Breast epithelium (tissue), 4 donors: ENCODE data around the gene NDUFB8. TPM values are rescaled to one million over a fixed set of nuclear protein-coding genes. Genes with fewer than 3 reads are reported as not detected.

Source experiments
- DNase-seq, 2 donors: peaks; one replicate each; pipeline ENCODE4 v3.0.0-alpha.2; 2019; ENCODE audit warnings: low spot score in 2 of 2
- H3K27ac ChIP-seq, 2 donors: fragments of 200-600 bp; sonication (generic) in 1 of 2; one replicate each; pipeline ENCODE4 v1.5.1; 2016 to 2019; ENCODE audit warnings: mild to moderate bottlenecking in 1 of 2
- H3K27me3 ChIP-seq, 2 donors: fragments of 200-600 bp; sonication (generic) in 1 of 2; one replicate each; pipeline versions ENCODE4 v1.5.1 to v1.6.0; 2017 to 2019; ENCODE audit warnings: control low read depth in 1 of 2, mild to moderate bottlenecking in 1 of 2
- H3K36me3 ChIP-seq: fragments of 200-600 bp; one replicate; pipeline ENCODE4 v1.5.1; 2019
- H3K4me1 ChIP-seq, 2 donors: fragments of 200-600 bp; sonication (generic); one replicate each; pipeline ENCODE4 v1.5.1; 2016 to 2019; ENCODE audit warnings: control low read depth in 1 of 2
- H3K4me3 ChIP-seq, 3 donors: fragments of 200-600 bp; sonication (generic); 1 replicate in 2 of 3; 2 replicates in 1 of 3; pipeline ENCODE4 v1.5.1; 2016 to 2019; ENCODE audit warnings: mild to moderate bottlenecking in 3 of 3, moderate library complexity in 2 of 3
- H3K9me3 ChIP-seq, 2 donors: fragments of 200-600 bp; sonication (generic) in 1 of 2; one replicate each; pipeline ENCODE4 v1.5.1; 2016 to 2019; ENCODE audit warnings: control low read depth in 1 of 2
- CTCF ChIP-seq, 3 donors: fragments of 450-650 bp; IDR thresholded peaks; one replicate each; pipeline ENCODE4 v1.5.1; 2016 to 2017; ENCODE audit warnings: antibody characterized with exemption in 3 of 3, mild to moderate bottlenecking in 3 of 3, moderate library complexity in 3 of 3
- POLR2A ChIP-seq: fragments of 450-650 bp; IDR thresholded peaks from one replicate; pipeline ENCODE4 v1.6.1; 2016; ENCODE audit warnings: antibody characterized with exemption, mild to moderate bottlenecking, moderate library complexity
- POLR2AphosphoS5 ChIP-seq, 3 donors: sonication (generic); formaldehyde crosslinking; IDR thresholded peaks; one replicate each; pipeline ENCODE4 v1.6.1; 2017; ENCODE audit warnings: antibody characterized with exemption in 3 of 3
- intact Hi-C: fragments of 100-400 bp; cut with DNase I; formaldehyde crosslinking; loops from one replicate; pipeline ENCODE4 v1.15.1; 2023; ENCODE audit warnings: low total_unique reads
- total RNA-seq, 3 donors: library from RNA; depleted of rRNA; stranded (reverse); fragments of >200 nt; gene quantifications; one replicate each; pipeline ENCODE4 v1.1.0, GENCODE V29; 2016

Gene NDUFB8
- total RNA-seq, 3 donors from 2014 or later, result 143 to 148 (median 144) TPM

DNA sequence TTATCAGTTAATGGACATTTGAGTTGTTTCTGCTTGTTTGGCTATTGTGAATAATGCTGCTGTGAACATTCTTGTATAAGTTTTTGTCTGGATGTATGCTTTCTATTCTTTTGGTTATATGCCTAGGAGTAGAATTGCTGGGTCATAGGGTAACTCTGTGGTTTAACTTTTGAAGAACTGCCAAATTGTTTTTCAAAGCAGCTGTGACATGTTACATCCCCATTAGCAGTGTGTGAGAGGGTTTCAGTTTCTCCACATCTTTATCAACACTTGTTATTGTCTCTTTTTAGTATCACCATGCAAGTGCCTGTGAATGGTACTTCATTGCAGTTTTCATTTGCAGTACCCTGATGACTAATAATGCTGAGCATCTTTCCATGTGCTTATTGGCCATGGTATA is 2.1 kb upstream of the NDUFB8 start:
- TF ChIP-seq CTCF (IDR thresholded peaks at IDR 0.05) (no peak), POLR2A (no peak), POLR2AphosphoS5 (IDR thresholded peaks at IDR 0.05) (no peak)
- no peaks in the 10 kb centered on the region for H3K9me3 ChIP-seq
- H3K27me3 ChIP-seq, result no peaks in the 10 kb centered on the region
- no peaks in the 10 kb centered on the region for H3K36me3 ChIP-seq
- intact Hi-C loops, result no loop called here
- no peak overlapping the region for H3K4me3 ChIP-seq
- no peak overlapping the region for H3K27ac ChIP-seq
- DNase-seq, result no peak
- H3K4me1 ChIP-seq, result peaks cover 0 to 15% of the 10 kb centered on the region in 2 donors

GRCh38 chr10:100528921-100529474 is 673 bp downstream of the NDUFB8 start:
- no peaks in the 10 kb centered on the region for H3K9me3 ChIP-seq
- no peak for DNase-seq
- peak overlapping the region; percentile 80 to 88 for H3K27ac ChIP-seq
- H3K4me1 ChIP-seq, result peaks cover 0 to 8% of the 10 kb centered on the region in 2 donors
- H3K4me3 ChIP-seq, result peak overlapping the region; percentile 60 to 81 (median 73)
- intact Hi-C loops, result no loop called here
- no peaks in the 10 kb centered on the region for H3K27me3 ChIP-seq
- H3K36me3 ChIP-seq, result no peaks in the 10 kb centered on the region
- TF ChIP-seq POLR2A (no peak), POLR2AphosphoS5 (IDR thresholded peaks at IDR 0.05) (no peak), CTCF (IDR thresholded peaks at IDR 0.05) (no peak)

- intact Hi-C loops, result no loop called here
- H3K27ac ChIP-seq, result peak overlapping the region; percentile 80 to 88
Observed at GRCh38 chr10:100528123-100528886, 1.4 kb downstream of the NDUFB8 start.

DNA sequence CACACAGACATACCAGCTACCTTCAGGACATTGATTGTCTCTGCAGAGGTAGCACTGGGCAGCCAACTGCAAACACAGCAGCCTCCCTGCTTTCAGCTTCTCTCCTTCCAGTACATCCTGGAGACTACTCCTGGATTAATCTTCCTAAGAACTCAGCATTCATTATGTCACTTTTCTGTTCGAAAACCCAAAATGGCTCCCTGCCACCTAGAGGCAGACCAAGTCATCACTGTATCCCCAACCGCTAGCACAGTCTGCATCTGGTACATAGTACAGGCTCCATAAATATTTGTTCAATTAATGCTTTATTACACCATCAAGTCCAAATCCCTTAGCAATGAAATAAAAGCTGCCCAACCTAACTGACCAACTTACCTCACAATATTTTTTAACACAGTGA is 5.0 kb downstream of the NDUFB8 start:
- TF ChIP-seq POLR2A, result no peak
- TF ChIP-seq POLR2AphosphoS5 (IDR thresholded peaks at IDR 0.05), result no peak
- TF ChIP-seq CTCF (IDR thresholded peaks at IDR 0.05), result no peak
- Histone ChIP-seq H3K4me1 (peaks cover 0 to 8% of the 10 kb centered on the region in 2 donors), H3K36me3 (no peaks in the 10 kb centered on the region), H3K9me3 (no peaks in the 10 kb centered on the region), H3K27ac (no peak overlapping the region), H3K27me3 (no peaks in the 10 kb centered on the region), H3K4me3 (no peak overlapping the region)
- intact Hi-C loops, result no loop called here
- DNase-seq, result no peak

More at GRCh38 chr10:100528123-100528886, 1.4 kb downstream of the NDUFB8 start:
- H3K4me1 ChIP-seq, result peaks cover 0 to 8% of the 10 kb centered on the region in 2 donors
- no peaks in the 10 kb centered on the region for H3K27me3 ChIP-seq
- no peak for DNase-seq
- no peaks in the 10 kb centered on the region for H3K9me3 ChIP-seq
- H3K4me3 ChIP-seq, result peak overlapping the region; percentile 60 to 81 (median 73)
- TF ChIP-seq POLR2AphosphoS5 (IDR thresholded peaks at IDR 0.05), result no peak
- TF ChIP-seq POLR2A, result no peak
- no peak for TF ChIP-seq CTCF (IDR thresholded peaks at IDR 0.05)
- no peaks in the 10 kb centered on the region for H3K36me3 ChIP-seq

DNA sequence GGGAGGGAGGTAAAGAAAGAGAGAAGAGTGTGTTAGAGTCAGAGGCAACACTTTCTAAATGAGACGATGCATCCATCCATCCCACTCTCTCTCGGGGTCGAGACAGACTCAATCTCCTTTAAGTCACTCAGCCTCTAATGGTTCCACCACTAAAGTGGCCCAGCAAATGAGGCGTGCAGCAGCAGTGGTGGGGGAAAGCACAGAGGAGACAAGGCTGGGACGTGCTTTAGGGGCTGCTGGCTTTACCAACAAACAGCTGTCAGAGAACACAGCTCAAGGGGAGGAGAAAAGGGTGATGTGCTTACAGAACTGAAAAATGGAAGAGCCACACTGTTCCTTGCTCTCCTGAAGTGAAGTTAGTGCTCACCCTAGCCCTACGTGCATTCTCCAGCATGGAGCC is 5.5 kb downstream of the NDUFB8 start:
- Histone ChIP-seq H3K4me3 (no peak overlapping the region), H3K9me3 (no peaks in the 10 kb centered on the region), H3K27ac (no peak overlapping the region), H3K4me1 (peaks cover 0 to 8% of the 10 kb centered on the region in 2 donors), H3K36me3 (no peaks in the 10 kb centered on the region), H3K27me3 (no peaks in the 10 kb centered on the region)
- TF ChIP-seq POLR2AphosphoS5 (IDR thresholded peaks at IDR 0.05) (no peak), CTCF (IDR thresholded peaks at IDR 0.05) (no peak), POLR2A (no peak)
- no peak for DNase-seq
- intact Hi-C loops, result no loop called here
